OCI-LY7 (cell line): ENCODE results near the gene GAN. TPM values are rescaled to one million over a fixed set of nuclear protein-coding genes. Genes with fewer than 3 reads are reported as not detected.

Source experiments
- BruUV-seq: library from RNA; stranded (reverse); fragments of 400-500 nt; replicated peaks from 2 replicates; lab custom pipeline; 2021; lab: Mats Ljungman, UMichigan
- CTCF ChIA-PET: fragments of 300-600 bp; sonication (Branson Sonifier 250); formaldehyde crosslinking; loops from one replicate; lab custom pipeline; 2022; ENCODE audit warnings: antibody characterized with exemption; ENCODE audit not compliant: unreplicated experiment; lab: Charles Lee
- POLR2A ChIA-PET: fragments of 300-600 bp; sonication (Branson Sonifier 250); formaldehyde crosslinking; loops from one replicate; lab custom pipeline; 2022; ENCODE audit warnings: antibody characterized with exemption; lab: Charles Lee
- DNase-seq: peaks from one replicate; pipeline ENCODE4 v3.0.0-alpha.2; 2015; ENCODE audit warnings: low spot score
- H2AFZ ChIP-seq: fragments of 200-600 bp; sonication (generic), shearing (Covaris generic); 2 replicates; pipeline ENCODE4 v1.6.1; 2014; ENCODE audit warnings: mild to moderate bottlenecking, antibody characterized with exemption, low read length, moderate library complexity
- H3K27ac ChIP-seq: fragments of 200-600 bp; sonication (generic); 2 replicates; pipeline ENCODE4 v1.5.1; 2014; ENCODE audit warnings: mixed run types, low read depth, mild to moderate bottlenecking, moderate library complexity, low read length, inconsistent platforms; ENCODE audit not compliant: poor library complexity, severe bottlenecking
- H3K36me3 ChIP-seq: fragments of 200-600 bp; sonication (generic); 2 replicates; pipeline ENCODE4 v1.6.1; 2014; ENCODE audit warnings: mild to moderate bottlenecking, antibody characterized with exemption, low read length, moderate library complexity, mixed read lengths; ENCODE audit not compliant: insufficient read depth
- H3K4me1 ChIP-seq: fragments of 200-600 bp; sonication (generic); 2 replicates; pipeline ENCODE4 v1.5.1; 2014; ENCODE audit warnings: mild to moderate bottlenecking, low read length; ENCODE audit not compliant: insufficient read depth, poor library complexity, severe bottlenecking
- H3K4me2 ChIP-seq: fragments of 200-600 bp; sonication (generic); 2 replicates; pipeline ENCODE4 v1.6.1; 2014; ENCODE audit warnings: mild to moderate bottlenecking, low read length
- H3K4me3 ChIP-seq: fragments of 200-600 bp; sonication (generic); 2 replicates; pipeline ENCODE4 v1.5.1; 2014; ENCODE audit warnings: mild to moderate bottlenecking, low read depth, low read length; ENCODE audit not compliant: poor library complexity, severe bottlenecking
- H3K79me2 ChIP-seq: fragments of 200-600 bp; sonication (generic); 2 replicates; pipeline ENCODE4 v1.6.1; 2016; ENCODE audit warnings: low read depth, mild to moderate bottlenecking, low read length, moderate library complexity, mixed read lengths; ENCODE audit not compliant: insufficient read depth
- H3K9me2 ChIP-seq: fragments of 200-600 bp; sonication (generic); 2 replicates; pipeline ENCODE4 v1.6.1; 2016; ENCODE audit warnings: mild to moderate bottlenecking, low read length, mixed read lengths; ENCODE audit not compliant: insufficient read depth
- H3K9me3 ChIP-seq: fragments of 200-600 bp; sonication (generic); 2 replicates; pipeline ENCODE4 v1.6.1; 2014; ENCODE audit warnings: mild to moderate bottlenecking, mixed run types, low read length, mixed read lengths
- H4K20me1 ChIP-seq: fragments of 200-600 bp; sonication (generic); 2 replicates; pipeline ENCODE4 v1.6.1; 2014; ENCODE audit warnings: mild to moderate bottlenecking, antibody characterized with exemption, low read length, moderate library complexity, mixed read lengths; ENCODE audit not compliant: insufficient read depth
- EZH2phosphoT487 ChIP-seq: fragments of 200-600 bp; sonication (generic); IDR thresholded peaks from 2 replicates; pipeline ENCODE4 v1.6.1; 2018; ENCODE audit warnings: low read depth, borderline replicate concordance, mild to moderate bottlenecking, mixed run types, antibody characterized with exemption, low read length, moderate library complexity, mixed read lengths
- intact Hi-C: fragments of 100-400 bp; cut with micrococcal nuclease; formaldehyde crosslinking; loops from one replicate; pipeline ENCODE4 v1.10.0; 2022; ENCODE audit not compliant: unreplicated experiment
- total RNA-seq, 2 experiments: library from RNA; depleted of rRNA in 1 of 2; stranded (reverse); fragments of >200 nt in 1 of 2; shearing (Covaris generic) in 1 of 2; gene quantifications; 2 replicates each; pipeline ENCODE4 v1.2.3, GENCODE V29; 2014 to 2022
- TF ChIP-seq, protein P1 (sequence below): fragments of 200-600 bp; sonication (generic); conservative IDR thresholded peaks from 2 replicates; pipeline ENCODE4 v1.5.1; 2014; ENCODE audit warnings: mild to moderate bottlenecking, antibody characterized with exemption, low read length, moderate library complexity, mixed read lengths

Gene GAN
- total RNA-seq, 2 experiments from 2014 or later, result 5.1 to 14.2 TPM

DNA sequence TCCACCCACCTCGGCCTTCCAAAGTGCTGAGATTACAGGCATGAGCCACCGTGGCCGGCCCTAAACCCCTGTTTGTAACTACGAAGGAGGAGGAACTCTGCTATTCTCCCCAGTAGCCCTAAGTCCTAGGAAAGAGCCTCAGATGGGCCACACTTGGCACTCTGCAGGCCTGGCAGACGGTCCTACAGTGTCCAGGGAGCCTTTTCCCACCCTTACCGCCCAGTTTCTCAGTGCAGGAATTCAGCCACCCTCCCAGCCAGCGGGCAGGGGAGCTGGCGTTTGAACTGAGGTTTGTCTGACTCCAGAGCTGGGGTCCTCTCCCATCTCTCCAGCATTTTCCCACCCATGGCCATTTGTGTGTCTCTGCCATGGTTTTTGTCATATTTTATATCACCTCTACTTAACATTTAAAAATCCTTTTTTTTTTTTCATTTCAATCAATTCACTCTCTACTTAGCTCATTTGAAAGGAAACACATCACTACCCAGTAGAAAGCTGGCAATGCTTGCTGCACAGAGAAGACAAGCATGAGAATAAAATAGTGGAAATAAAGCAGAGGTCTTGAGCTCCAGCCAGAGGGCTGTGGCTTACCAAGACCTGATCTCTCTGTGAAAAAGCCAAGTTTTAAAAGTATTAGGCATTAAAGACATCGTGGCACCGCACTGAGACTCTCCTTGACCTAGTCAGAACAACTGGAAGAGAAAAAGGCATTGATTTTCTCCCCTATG lies 41.4 kb upstream of the GAN start:
- TF ChIP-seq, protein P1, sequence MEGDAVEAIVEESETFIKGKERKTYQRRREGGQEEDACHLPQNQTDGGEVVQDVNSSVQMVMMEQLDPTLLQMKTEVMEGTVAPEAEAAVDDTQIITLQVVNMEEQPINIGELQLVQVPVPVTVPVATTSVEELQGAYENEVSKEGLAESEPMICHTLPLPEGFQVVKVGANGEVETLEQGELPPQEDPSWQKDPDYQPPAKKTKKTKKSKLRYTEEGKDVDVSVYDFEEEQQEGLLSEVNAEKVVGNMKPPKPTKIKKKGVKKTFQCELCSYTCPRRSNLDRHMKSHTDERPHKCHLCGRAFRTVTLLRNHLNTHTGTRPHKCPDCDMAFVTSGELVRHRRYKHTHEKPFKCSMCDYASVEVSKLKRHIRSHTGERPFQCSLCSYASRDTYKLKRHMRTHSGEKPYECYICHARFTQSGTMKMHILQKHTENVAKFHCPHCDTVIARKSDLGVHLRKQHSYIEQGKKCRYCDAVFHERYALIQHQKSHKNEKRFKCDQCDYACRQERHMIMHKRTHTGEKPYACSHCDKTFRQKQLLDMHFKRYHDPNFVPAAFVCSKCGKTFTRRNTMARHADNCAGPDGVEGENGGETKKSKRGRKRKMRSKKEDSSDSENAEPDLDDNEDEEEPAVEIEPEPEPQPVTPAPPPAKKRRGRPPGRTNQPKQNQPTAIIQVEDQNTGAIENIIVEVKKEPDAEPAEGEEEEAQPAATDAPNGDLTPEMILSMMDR, result no peak
- no peak for TF ChIP-seq EZH2phosphoT487
- H3K9me2 ChIP-seq, result no peaks in the 10 kb centered on the region
- intact Hi-C loops, result no loop called here
- H4K20me1 ChIP-seq, result no peaks in the 10 kb centered on the region
- DNase-seq, result no peak
- no peak overlapping the region for H2AFZ ChIP-seq
- no peaks in the 10 kb centered on the region for H3K9me3 ChIP-seq
- H3K4me2 ChIP-seq, result no peak overlapping the region
- H3K36me3 ChIP-seq, result no peaks in the 10 kb centered on the region
- ChIA-PET POLR2A (interaction anchor here (1.7 kb wide), 1 partner anchor 12 kb away, joined by 5 read pairs; no protein-coding TSS in a partner anchor), CTCF (no interaction called here)
- H3K4me3 ChIP-seq, result no peak overlapping the region
- no TSS peak for BruUV-seq
- H3K4me1 ChIP-seq, result no peaks in the 10 kb centered on the region
- no peaks in the 10 kb centered on the region for H3K79me2 ChIP-seq
- no peak overlapping the region for H3K27ac ChIP-seq

DNA sequence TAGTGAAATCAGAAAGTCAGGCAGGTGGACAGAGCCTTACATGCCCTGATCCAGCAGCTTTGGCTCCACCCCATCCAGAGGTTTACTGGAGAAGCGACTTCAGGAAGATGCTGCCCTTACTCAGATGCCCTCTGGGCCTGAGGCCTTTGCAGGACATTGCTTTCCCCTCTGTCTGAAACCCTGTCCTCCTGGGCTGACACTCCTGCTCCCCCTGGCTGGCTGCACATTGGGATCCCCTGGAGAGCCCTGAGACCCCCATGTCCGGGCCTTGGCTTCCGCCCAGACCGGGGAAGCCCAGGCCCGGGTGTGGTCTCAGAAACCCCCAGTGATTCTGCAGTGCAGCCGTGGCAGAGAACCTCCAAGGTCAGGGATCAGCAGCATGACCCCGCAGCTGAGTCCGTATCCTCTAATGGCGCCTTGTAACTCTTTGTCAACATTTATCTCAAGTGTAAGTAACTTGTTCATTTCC lies 39.7 kb upstream of the GAN start:
- no peaks in the 10 kb centered on the region for H3K9me3 ChIP-seq
- no peak for TF ChIP-seq EZH2phosphoT487
- TF ChIP-seq, protein P1, result no peak
- DNase-seq, result no peak
- no peaks in the 10 kb centered on the region for H3K79me2 ChIP-seq
- BruUV-seq, result no TSS peak
- no peaks in the 10 kb centered on the region for H4K20me1 ChIP-seq
- CTCF ChIA-PET, result no interaction called here
- no peaks in the 10 kb centered on the region for H3K36me3 ChIP-seq
- no peak overlapping the region for H3K4me3 ChIP-seq
- POLR2A ChIA-PET, result no interaction called here
- no peak overlapping the region for H2AFZ ChIP-seq
- no peaks in the 10 kb centered on the region for H3K4me1 ChIP-seq
- no peaks in the 10 kb centered on the region for H3K9me2 ChIP-seq
- no peak overlapping the region for H3K27ac ChIP-seq
- no peak overlapping the region for H3K4me2 ChIP-seq
- intact Hi-C loops, result no loop called here

DNA sequence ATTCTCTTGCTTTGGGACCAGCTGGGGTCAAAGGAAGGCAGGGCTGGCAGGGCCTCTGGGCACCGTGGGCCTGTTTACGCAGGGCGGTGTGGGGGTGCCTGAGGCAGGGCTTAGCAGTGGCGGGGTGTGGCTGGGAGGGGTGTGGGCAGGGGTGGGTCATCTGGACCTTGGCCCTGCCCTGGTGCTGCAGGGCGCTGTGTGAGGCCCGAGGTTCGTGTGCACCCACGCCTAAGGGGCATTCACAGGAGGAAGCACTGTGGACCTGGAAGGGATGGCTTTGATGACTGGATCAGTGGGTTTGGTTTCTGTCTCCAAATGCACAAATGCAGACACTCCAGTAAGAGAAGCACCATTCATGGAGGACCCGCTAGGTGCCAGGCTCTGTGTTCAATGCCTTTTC lies 39.0 kb upstream of the GAN start:
- H3K4me2 ChIP-seq, result no peak overlapping the region
- no peaks in the 10 kb centered on the region for H3K4me1 ChIP-seq
- H3K27ac ChIP-seq, result no peak overlapping the region
- no peaks in the 10 kb centered on the region for H3K9me2 ChIP-seq
- no peaks in the 10 kb centered on the region for H3K9me3 ChIP-seq
- DNase-seq, result no peak
- no peak for TF ChIP-seq EZH2phosphoT487
- TF ChIP-seq, protein P1, result no peak
- H2AFZ ChIP-seq, result no peak overlapping the region
- POLR2A ChIA-PET, result no interaction called here
- no peaks in the 10 kb centered on the region for H4K20me1 ChIP-seq
- CTCF ChIA-PET, result no interaction called here
- H3K36me3 ChIP-seq, result no peaks in the 10 kb centered on the region
- BruUV-seq, result no TSS peak
- intact Hi-C loops, result no loop called here
- H3K79me2 ChIP-seq, result no peaks in the 10 kb centered on the region
- H3K4me3 ChIP-seq, result no peak overlapping the region
